ENCODE measurements around the gene LY6G6D. TPM values are rescaled to one million over a fixed set of nuclear protein-coding genes. Genes with fewer than 3 reads are reported as not detected.

LY6G6D gene
- total RNA-seq, 3 donors from 2014 or later: not detected

DNA sequence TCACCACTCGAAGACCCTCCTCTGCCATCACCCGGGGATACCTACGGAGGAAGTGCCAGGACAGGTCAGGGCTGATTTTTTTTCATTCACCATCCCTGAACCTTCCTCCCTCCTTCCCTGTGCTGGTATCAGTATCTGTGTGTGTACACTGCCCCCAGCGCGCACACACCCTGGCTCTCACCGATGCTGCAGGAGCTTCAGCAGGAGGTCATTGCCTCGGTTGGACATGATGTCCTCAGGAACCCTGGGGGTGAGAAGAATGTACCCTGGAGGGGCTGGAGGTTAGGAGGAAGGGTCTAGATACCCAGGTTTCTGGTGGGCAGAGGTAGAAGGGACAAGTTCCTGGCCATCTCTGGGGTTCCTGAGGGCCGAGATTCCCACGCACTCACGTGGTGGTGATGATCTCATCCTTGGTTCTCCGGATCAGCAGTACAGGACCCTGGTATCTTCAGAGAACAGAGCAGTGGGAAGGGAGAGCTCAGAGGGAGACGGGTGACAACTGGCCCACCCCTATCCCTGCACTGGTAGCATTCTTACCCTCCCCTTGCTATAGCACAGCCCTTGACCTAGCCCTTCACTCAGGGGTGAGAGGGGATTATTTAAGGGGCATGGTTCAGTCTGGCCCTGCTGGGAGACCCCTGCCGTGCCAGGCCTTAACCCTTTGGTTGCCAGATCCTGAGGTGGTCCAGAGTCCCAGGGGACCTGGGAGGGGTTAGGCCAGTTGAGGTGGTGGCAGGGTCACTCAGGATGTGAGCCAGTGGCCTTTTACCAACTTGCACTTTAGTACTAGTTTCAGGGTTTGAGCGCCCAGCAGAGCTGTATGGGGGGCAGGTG lies 27.1 kb upstream of the LY6G6D start:
- H3K9me3 Mint-ChIP-seq: no peaks in the 10 kb centered on the region
- DNase-seq (no peak), ATAC-seq (no peak)
- peaks cover 5% of the 10 kb centered on the region for H3K4me1 Mint-ChIP-seq (ENCODE audit: low read depth)
- no peak overlapping the region for H3K4me3 Mint-ChIP-seq
- peaks cover 16% of the 10 kb centered on the region for H3K36me3 Mint-ChIP-seq (ENCODE audit: insufficient read depth)
- H3K27me3 Mint-ChIP-seq (ENCODE audit: low read depth): no peaks in the 10 kb centered on the region

DNA sequence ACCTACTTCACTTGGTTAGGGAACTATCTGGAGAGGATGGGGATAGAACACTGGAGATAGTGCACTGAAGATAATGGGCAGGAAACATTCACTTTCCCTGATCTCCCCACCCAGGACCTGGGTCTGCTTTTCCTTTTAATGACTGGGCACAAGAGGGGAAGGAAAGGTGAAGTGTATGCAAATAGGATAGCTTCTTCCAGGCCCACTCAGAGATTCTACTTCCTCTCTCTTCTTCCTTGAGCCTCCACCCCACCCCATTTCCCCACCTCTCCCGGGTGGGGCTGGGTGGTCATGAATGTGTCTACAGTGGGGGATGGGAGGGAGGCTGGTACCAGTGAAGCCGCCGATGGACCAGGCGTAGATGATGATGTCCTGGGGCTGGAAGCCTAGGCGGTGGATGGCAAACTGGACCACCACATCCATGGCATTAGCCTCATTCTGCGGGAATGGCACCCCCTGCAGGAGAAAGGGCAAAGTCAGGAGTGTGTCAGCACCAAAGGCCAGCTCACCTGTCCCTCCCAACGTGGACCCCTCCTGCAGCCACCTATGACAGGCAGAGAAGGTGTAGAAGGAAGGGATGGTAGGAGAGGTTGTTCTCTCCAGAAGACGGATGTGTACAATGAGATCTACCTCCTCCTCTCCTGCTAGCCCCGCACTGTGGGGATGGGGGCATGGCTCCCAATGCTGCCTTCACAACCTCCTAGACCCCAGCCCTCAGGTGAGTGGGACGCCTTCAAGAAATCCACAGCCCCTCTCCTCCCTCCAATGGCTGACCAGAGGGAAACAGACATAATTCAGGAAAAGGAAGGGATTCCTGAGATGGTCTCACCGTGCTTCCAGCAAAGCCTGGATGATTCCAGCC lies 25.7 kb upstream of the LY6G6D start:
- H3K27me3 Mint-ChIP-seq (ENCODE audit: low read depth): no peaks in the 10 kb centered on the region
- DNase-seq (no peak), ATAC-seq (peak; percentile 25 to 34)
- peaks cover 3% of the 10 kb centered on the region for H3K4me1 Mint-ChIP-seq (ENCODE audit: low read depth)
- H3K36me3 Mint-ChIP-seq (ENCODE audit: insufficient read depth): peaks cover 16% of the 10 kb centered on the region
- no peak overlapping the region for H3K4me3 Mint-ChIP-seq
- no peaks in the 10 kb centered on the region for H3K9me3 Mint-ChIP-seq

DNA sequence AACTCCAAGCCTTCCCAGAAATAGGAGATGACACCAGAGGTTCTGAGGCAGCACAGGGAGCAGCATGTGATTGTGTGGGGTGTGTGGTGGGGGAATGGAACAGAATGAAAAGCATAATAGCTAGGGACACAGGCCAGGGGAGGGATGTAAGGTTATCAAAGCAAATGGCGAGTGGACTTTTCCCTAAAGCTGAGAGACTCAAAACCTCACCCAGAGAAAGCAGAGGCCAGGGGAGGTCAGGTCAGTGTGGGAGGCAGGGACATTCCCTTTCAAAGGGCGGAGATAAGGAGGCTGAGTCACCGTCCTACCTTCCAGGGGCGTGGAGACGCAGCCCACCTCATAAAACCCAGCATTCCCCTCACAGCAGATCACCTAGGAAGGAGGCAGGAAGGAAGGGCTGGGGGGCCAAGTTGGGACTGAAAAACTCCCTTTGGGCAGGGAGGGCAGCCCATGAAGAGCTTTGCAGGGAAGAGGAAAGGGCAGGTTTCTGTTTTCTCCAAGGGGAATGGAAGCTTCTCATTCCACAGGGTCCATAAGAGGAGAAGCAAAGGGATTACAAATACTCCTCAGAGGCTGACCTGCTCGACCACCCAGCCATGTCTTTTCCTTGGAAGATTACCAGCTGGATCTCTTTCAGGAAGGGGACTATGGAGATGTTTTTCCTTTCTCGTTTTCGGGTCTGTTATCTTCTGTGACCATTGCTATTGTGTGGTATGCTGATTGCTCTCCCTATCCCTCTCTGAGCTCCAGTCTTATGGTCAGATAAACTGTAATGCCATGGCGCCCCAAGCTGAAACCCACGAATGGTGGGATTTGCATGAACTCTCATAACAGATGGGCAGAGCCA lies 24.7 kb upstream of the LY6G6D start:
- ATAC-seq: no peak
- Mint-ChIP-seq H3K4me1 (ENCODE audit: low read depth) (peaks cover 3% of the 10 kb centered on the region), H3K9me3 (no peaks in the 10 kb centered on the region), H3K36me3 (ENCODE audit: insufficient read depth) (peaks cover 22% of the 10 kb centered on the region), H3K27me3 (ENCODE audit: low read depth) (no peaks in the 10 kb centered on the region), H3K4me3 (no peak overlapping the region)
- no peak for DNase-seq

DNA sequence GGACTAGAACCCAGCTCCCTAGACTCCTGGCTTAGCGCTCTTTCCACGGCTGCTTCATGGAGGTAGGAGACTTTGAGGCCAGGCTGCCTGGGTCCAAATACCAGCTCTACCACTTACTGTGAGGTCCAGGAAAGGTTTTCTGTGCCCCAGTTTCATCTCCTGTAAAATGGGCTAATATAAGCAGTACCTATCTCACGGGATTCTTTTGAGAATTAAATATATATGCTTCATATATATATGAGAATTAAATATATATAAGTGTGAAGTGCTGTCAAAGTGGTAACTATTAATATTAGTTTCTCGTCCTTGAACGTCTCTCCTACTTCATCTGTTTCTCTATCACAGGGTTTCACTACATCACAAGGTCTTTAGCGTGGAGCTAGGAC lies 24.1 kb upstream of the LY6G6D start:
- no peak for DNase-seq

DNA sequence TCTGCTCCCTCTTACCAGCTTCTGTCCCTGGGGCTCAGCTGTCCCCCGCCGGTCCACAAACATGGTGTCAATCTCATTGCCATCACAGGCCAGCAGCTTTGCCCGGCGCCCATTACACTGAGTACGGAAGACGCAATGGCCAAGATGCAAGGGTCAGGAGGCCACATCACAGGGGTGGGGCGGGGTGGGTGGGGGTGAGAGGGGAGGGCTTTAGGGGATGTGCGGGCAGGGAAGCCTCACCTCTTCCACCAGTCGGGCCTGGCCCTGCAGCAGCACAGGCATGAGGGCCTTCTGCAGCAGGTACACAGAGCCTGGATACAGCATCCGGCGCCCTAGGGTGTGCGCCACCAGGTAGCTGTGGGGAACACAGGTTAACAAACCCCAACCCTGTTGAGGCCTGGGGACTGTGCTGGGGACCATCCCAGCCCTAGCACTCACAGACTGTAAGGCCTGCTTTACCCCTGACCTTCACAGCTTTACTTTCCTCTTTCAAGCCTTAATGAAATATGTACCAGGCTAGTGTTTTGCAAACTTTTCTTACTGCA lies 23.5 kb upstream of the LY6G6D start:
- Mint-ChIP-seq H3K4me1 (ENCODE audit: low read depth) (peaks cover 3% of the 10 kb centered on the region), H3K9me3 (no peaks in the 10 kb centered on the region), H3K36me3 (ENCODE audit: insufficient read depth) (peaks cover 17% of the 10 kb centered on the region), H3K4me3 (no peak overlapping the region), H3K27me3 (ENCODE audit: low read depth) (no peaks in the 10 kb centered on the region)
- ATAC-seq (no peak), DNase-seq (no peak)

More for the DNA sequence above, 24.1 kb upstream of the LY6G6D start:
- Mint-ChIP-seq H3K36me3 (ENCODE audit: insufficient read depth) (peaks cover 19% of the 10 kb centered on the region), H3K9me3 (no peaks in the 10 kb centered on the region), H3K4me3 (no peak overlapping the region), H3K4me1 (ENCODE audit: low read depth) (peaks cover 3% of the 10 kb centered on the region), H3K27me3 (ENCODE audit: low read depth) (no peaks in the 10 kb centered on the region)
- no peak for ATAC-seq

DNA sequence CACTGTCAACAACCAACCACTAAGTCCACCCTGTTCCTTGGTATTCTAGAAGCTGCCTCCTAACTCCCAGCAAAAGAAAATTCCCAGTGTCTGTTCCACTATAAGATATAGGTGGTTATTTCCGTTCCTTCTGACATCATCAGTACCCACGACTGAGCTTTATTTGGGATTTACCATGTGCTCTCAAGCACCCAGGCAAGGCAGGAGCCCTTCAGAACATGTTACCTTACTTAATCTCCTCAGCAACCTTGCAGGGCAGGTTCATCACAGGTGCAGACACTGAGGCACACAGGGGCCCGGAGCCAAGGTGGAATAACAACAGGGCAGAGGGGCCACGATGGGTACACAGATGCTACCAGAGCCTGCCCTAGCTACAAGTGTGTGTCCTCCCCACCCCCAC lies 22.8 kb upstream of the LY6G6D start:
- peaks cover 4% of the 10 kb centered on the region for H3K4me1 Mint-ChIP-seq (ENCODE audit: low read depth)
- DNase-seq (no peak), ATAC-seq (no peak)
- no peak overlapping the region for H3K4me3 Mint-ChIP-seq
- H3K36me3 Mint-ChIP-seq (ENCODE audit: insufficient read depth): peaks cover 21% of the 10 kb centered on the region
- H3K27me3 Mint-ChIP-seq (ENCODE audit: low read depth): no peaks in the 10 kb centered on the region
- H3K9me3 Mint-ChIP-seq: no peaks in the 10 kb centered on the region

DNA sequence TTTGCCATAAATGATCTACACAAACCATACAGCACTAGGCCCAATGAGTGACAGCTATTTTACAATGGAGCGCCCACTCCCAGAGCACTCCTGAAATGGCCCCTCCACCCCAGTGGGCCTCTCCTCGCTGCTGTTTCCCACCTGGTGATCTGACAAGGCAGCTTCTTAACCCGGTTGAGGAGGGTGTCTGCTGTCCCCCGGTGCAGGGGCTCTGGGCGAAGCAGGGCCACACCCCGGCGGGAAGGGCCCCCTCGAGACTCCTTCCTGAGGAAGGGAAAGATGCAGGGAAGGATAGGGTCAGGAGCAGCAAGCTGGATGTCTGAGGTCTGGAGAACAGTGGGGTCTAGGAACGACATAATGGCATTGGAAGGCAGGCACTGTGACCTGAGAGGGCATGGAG lies 22.3 kb upstream of the LY6G6D start:
- Mint-ChIP-seq H3K9me3 (no peaks in the 10 kb centered on the region), H3K27me3 (ENCODE audit: low read depth) (no peaks in the 10 kb centered on the region), H3K36me3 (ENCODE audit: insufficient read depth) (peaks cover 22% of the 10 kb centered on the region), H3K4me1 (ENCODE audit: low read depth) (peaks cover 10% of the 10 kb centered on the region), H3K4me3 (no peak overlapping the region)
- no peak for ATAC-seq
- DNase-seq: no peak

DNA sequence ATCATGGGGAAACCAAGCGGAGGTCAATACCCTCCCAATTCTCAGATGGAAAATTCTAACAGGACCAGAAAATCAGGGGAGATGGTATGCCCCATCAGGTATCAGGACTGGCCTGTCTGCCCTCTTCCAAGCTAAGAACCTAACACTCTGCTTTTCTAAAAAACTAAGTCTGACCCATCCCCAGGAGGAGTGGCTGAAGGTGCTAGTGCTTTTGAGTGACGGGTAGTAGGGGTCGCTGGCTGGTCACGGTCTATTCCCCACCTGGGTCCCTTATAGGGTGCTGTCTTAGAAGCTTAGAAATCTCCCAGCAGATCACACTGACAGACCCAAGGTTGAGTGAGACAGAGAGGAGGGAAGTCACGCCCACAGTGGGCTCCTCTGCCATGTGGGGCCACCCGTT lies 21.6 kb upstream of the LY6G6D start:
- Mint-ChIP-seq H3K36me3 (ENCODE audit: insufficient read depth) (peaks cover 22% of the 10 kb centered on the region), H3K4me3 (no peak overlapping the region), H3K9me3 (no peaks in the 10 kb centered on the region), H3K27me3 (ENCODE audit: low read depth) (no peaks in the 10 kb centered on the region), H3K4me1 (ENCODE audit: low read depth) (peaks cover 12% of the 10 kb centered on the region)
- DNase-seq: no peak
- ATAC-seq: no peak

DNA sequence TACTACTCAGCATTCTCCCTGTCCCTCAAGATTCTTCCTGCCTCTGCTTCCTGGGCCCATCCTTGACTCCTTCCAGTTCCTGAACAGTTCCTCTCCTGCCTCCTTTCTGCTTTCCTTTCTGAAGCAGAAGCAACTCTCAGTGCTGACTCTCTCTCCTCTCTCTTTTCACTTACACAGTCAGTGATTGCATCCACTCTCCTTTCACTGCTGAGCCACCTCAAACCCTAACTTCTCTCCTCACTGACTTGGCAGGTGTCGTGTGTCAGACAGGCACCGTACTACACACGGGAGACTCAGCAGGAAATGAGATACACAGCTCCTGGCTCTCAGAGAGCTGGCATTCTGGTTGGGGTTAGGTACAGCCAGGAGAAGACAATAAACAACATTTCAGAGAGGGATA lies 17.6 kb upstream of the LY6G6D start:
- Mint-ChIP-seq H3K27me3 (ENCODE audit: low read depth) (no peaks in the 10 kb centered on the region), H3K4me1 (ENCODE audit: low read depth) (peaks cover 28% of the 10 kb centered on the region), H3K36me3 (ENCODE audit: insufficient read depth) (peaks cover 19% of the 10 kb centered on the region), H3K9me3 (no peaks in the 10 kb centered on the region), H3K4me3 (no peak overlapping the region)
- DNase-seq (no peak), ATAC-seq (peak; percentile 23 to 35)

DNA sequence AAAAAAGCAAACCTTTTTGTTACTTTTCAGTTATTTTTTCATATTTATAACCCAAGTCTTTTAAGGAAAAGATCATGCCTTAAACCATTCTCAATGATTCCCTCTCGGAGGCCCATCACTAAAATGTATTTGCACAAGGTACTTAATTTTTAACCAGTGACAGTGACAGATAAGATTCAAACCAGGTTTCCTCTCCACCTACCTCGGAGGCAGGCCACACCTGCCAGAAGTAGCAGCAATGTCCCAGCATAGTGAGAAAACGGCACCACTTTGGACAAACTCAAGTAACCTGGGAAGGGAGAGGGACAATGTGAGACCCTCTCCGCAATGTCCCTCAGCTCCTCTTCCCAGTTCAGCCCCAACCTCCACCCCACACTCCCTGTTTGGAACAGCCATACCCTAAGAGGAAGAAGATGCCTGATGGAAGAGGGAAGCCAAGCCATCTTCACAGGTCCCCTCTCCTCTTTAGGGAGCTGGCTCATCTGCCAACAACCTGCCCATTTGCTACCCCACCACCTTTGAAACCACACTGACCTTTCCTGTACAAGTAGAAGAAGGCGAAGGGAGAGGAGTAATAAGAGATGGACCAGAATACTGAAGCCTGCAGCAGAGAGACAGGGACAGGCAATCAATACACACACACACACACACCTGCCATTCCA lies 14.3 kb upstream of the LY6G6D start:
- Mint-ChIP-seq H3K4me1 (ENCODE audit: low read depth) (peaks cover 31% of the 10 kb centered on the region), H3K9me3 (no peaks in the 10 kb centered on the region), H3K27me3 (ENCODE audit: low read depth) (no peaks in the 10 kb centered on the region), H3K36me3 (ENCODE audit: insufficient read depth) (peaks cover 13% of the 10 kb centered on the region), H3K4me3 (peak overlapping the region; percentile 99)
- DNase-seq: no peak
- ATAC-seq: no peak

DNA sequence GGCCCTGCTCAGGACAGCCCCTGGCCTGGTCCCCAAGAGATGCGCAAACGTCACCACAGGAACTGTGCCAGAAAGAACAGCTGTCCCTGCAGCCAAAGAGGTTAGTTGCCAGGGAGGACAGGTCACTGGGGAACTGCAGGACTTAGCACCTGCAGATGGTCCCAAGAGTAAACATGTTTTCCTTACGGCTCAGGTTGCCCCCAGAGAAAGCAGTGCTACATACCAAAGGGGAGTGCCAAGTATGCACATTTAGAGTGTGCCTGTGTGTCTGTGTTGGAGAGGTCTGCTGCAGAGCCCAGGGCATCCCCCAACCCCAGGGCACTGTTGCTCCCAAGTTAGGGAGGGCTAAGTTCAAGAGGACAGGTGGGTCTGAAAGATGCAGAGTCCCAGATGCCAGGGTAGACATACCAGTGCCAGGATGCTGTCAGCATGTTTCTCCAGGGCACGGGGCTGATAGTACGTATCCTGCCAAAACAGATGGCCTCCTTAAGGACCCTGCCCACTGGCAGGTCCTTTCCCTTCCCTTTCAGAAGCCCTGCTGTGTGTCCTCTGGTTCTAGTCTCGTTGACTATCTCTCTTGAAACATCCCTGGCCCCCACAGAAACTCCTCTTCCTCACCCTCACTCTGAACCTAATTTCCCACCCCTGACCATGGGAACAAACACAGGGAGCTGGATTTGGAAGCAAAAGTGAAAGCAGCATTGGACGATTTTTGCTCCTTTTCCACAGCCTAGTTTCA lies 13.3 kb upstream of the LY6G6D start:
- Mint-ChIP-seq H3K4me1 (ENCODE audit: low read depth) (peaks cover 31% of the 10 kb centered on the region), H3K9me3 (no peaks in the 10 kb centered on the region), H3K4me3 (peak overlapping the region; percentile 99), H3K36me3 (ENCODE audit: insufficient read depth) (peaks cover 10% of the 10 kb centered on the region), H3K27me3 (ENCODE audit: low read depth) (no peaks in the 10 kb centered on the region)
- DNase-seq (no peak), ATAC-seq (no peak)

DNA sequence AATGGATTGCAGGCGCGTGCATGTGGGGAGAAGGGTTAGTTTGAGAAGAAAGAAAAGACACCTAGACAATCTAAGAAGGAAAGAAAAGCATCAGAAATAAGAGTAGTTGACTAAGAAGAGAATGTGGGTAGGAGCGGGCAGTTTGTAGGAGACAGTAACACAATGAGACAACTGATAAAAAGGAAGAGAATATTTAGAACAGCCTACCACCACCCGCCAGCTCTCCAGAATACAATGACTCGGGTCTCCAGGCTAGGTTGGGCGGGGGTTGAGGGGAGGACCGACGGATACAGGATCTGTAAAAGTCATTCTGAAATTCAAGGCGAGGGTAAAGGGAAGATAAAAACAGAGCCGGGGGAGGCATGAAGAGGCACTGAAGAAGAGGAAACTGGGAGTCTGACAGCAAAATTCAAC lies 12.7 kb upstream of the LY6G6D start:
- Mint-ChIP-seq H3K27me3 (ENCODE audit: low read depth) (no peaks in the 10 kb centered on the region), H3K36me3 (ENCODE audit: insufficient read depth) (peaks cover 6% of the 10 kb centered on the region), H3K9me3 (no peaks in the 10 kb centered on the region), H3K4me3 (peak overlapping the region; percentile 99), H3K4me1 (ENCODE audit: low read depth) (peaks cover 29% of the 10 kb centered on the region)
- ATAC-seq (peak; percentile 25 to 47), DNase-seq (no peak)
